Neural cell (in vitro differentiated cells): Measurements from ENCODE around the gene NCAM1. TPM values are rescaled to one million over a fixed set of nuclear protein-coding genes. Genes with fewer than 3 reads are reported as not detected.

Experiments
- H2AFZ ChIP-seq: fragments of 200-600, 300-800 bp; sonication (generic), shearing (Covaris generic); 2 replicates; pipeline ENCODE4 v1.6.0; 2014; ENCODE audit warnings: low read depth, mild to moderate bottlenecking, antibody characterized with exemption, low read length, moderate library complexity
- H3F3A ChIP-seq: fragments of 200-600 bp; shearing (Covaris generic); 2 replicates; pipeline ENCODE4 v1.6.1; 2016; ENCODE audit warnings: mild to moderate bottlenecking, moderate library complexity, mixed read lengths, antibody characterized with exemption, low read length; ENCODE audit not compliant: insufficient read depth, poor library complexity, severe bottlenecking
- H3K27ac ChIP-seq: fragments of 200-600, 300-800 bp; sonication (generic), shearing (Covaris generic); 2 replicates; pipeline ENCODE4 v1.5.1; 2014; ENCODE audit warnings: mild to moderate bottlenecking, low read length, moderate library complexity
- H3K27me3 ChIP-seq: fragments of 300-800, 200-600 bp; sonication (generic), shearing (Covaris generic); 2 replicates; pipeline ENCODE4 v1.6.0; 2014; ENCODE audit warnings: mild to moderate bottlenecking, low read depth, low read length, moderate library complexity; ENCODE audit not compliant: insufficient read depth
- H3K36me3 ChIP-seq: fragments of 300-800, 200-600 bp; sonication (generic), shearing (Covaris generic); 2 replicates; pipeline ENCODE4 v1.5.1; 2014; ENCODE audit warnings: mild to moderate bottlenecking, antibody characterized with exemption, low read length, moderate library complexity; ENCODE audit not compliant: insufficient read depth
- H3K4me2 ChIP-seq: fragments of 300-800, 200-600 bp; sonication (generic), shearing (Covaris generic); 2 replicates; pipeline ENCODE4 v1.6.0; 2014; ENCODE audit warnings: mild to moderate bottlenecking, low read length
- H3K4me3 ChIP-seq: fragments of 300-800, 200-600 bp; sonication (generic), shearing (Covaris generic); 2 replicates; pipeline ENCODE4 v1.5.1; 2014; ENCODE audit warnings: mild to moderate bottlenecking, low read length, moderate library complexity
- H3K79me2 ChIP-seq: fragments of 200-600 bp; shearing (Covaris generic); replicated peaks from 2 replicates; pipeline ENCODE4 v1.6.0; 2014; ENCODE audit warnings: mild to moderate bottlenecking, low read length, moderate library complexity; ENCODE audit not compliant: insufficient read depth
- H3K9ac ChIP-seq: fragments of 300-800, 200-600 bp; sonication (generic), shearing (Covaris generic); 2 replicates; pipeline ENCODE4 v1.6.1; 2016; ENCODE audit warnings: mild to moderate bottlenecking, low read length, mixed read lengths
- H3K9me2 ChIP-seq: fragments of 200-600 bp; shearing (Covaris generic); 2 replicates; pipeline ENCODE4 v1.6.1; 2016; ENCODE audit warnings: mild to moderate bottlenecking, low read length, mixed read lengths; ENCODE audit not compliant: insufficient read depth
- H3K9me3 ChIP-seq: fragments of 200-600, 300-800 bp; sonication (generic), shearing (Covaris generic); 2 replicates; pipeline ENCODE4 v1.6.1; 2016; ENCODE audit warnings: mild to moderate bottlenecking, mixed run types, low read length, moderate library complexity, mixed read lengths
- H4K20me1 ChIP-seq: fragments of 200-600 bp; shearing (Covaris generic); 2 replicates; pipeline ENCODE4 v1.6.1; 2016; ENCODE audit warnings: mild to moderate bottlenecking, mixed run types; ENCODE audit not compliant: insufficient read depth
- EP300 ChIP-seq: fragments of 450-650 bp; conservative IDR thresholded peaks from 2 replicates; pipeline ENCODE4 v1.6.1; 2014; ENCODE audit warnings: antibody characterized with exemption, mild to moderate bottlenecking, moderate library complexity; ENCODE audit not compliant: poor library complexity, severe bottlenecking
- EZH2 ChIP-seq: fragments of 200-600, 300-800 bp; shearing (Covaris generic), sonication (generic); IDR thresholded peaks from 2 replicates; pipeline ENCODE4 v1.6.1; 2014; ENCODE audit warnings: antibody characterized with exemption, low read length, borderline replicate concordance, mild to moderate bottlenecking; ENCODE audit not compliant: insufficient read depth, poor library complexity, severe bottlenecking
- MXI1 ChIP-seq: fragments of 450-650 bp; conservative IDR thresholded peaks from 2 replicates; pipeline ENCODE4 v1.6.1; 2014; ENCODE audit warnings: antibody characterized with exemption, mild to moderate bottlenecking; ENCODE audit not compliant: poor library complexity, severe bottlenecking
- POLR2AphosphoS5 ChIP-seq: IDR thresholded peaks from 2 replicates; pipeline ENCODE4 v1.6.1; 2012
- RAD21 ChIP-seq: fragments of 450-650 bp; conservative IDR thresholded peaks from 2 replicates; pipeline ENCODE4 v1.6.1; 2014; ENCODE audit warnings: antibody characterized with exemption, mild to moderate bottlenecking, moderate library complexity
- SMC3 ChIP-seq: fragments of 450-650 bp; conservative IDR thresholded peaks from 2 replicates; pipeline ENCODE4 v1.6.1; 2014; ENCODE audit warnings: antibody characterized with exemption, mild to moderate bottlenecking, moderate library complexity; ENCODE audit not compliant: poor library complexity
- TAF1 ChIP-seq: IDR thresholded peaks from 2 replicates; pipeline ENCODE4 v1.6.1; 2012; ENCODE audit warnings: low read depth
- polyA plus RNA-seq: library from polyadenylated mRNA; depleted of rRNA; stranded (reverse); fragments of >200 nt; gene quantifications from 2 replicates; pipeline ENCODE4 v1.2.3, GENCODE V29; 2014
- TF ChIP-seq, protein P1 (sequence below): IDR thresholded peaks from 2 replicates; pipeline ENCODE4 v1.6.1; 2012; ENCODE audit warnings: borderline replicate concordance
- TF ChIP-seq, protein P2 (sequence below): fragments of 450-650 bp; IDR thresholded peaks from 2 replicates; pipeline ENCODE4 v1.5.1; 2014; ENCODE audit warnings: antibody characterized with exemption, mild to moderate bottlenecking, moderate library complexity; ENCODE audit not compliant: poor library complexity, severe bottlenecking

The NCAM1 gene
- polyA plus RNA-seq, 1 donor from 2014 or later: 120 TPM

DNA sequence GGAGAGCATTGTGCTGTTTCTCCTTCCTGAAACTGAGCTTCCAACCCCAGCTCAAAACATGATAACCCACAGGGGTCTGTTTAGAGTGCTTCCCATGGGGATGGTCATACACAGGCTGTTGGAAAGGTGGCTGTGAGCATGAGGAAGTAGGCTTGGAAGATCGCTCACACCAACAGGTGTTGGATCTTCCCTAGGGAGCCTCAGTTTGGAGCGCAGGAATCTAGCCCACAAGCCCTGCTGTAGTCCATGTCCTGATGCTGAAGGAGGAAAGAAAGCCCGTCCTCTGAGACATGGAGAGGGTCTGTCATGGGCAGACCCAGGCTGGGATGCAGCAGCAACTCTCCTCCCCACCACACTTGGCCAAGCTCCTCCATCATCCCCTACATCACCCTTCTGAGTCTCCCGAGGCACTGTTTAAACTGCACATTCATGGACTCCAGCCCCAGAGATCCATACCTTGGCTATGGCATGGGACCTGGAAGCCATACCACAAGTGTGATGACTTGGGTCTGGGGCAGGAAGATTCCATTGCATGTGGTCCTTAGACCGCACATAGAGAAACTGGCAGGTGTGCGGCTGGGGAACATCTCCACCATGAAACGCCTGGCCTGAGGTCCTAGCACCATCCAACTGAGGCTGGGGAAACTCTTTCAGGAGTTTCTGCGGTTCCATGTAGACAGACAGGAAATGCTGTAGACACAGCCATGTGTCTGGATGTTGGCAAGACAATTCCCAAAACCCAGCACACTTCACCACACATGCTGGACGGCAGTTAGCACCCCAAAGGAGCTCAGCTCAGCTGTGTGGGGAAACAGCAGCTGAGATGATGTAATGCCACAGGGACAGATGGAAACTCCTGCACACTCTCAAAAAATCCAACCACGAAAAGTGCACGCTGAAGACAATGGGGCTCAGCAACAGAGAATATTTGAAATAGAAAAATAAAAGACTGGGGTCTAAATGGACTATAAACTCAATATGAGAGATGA, 325.6 kb downstream of the NCAM1 start:
- H3K9me3 ChIP-seq: no peaks in the 10 kb centered on the region
- TF ChIP-seq SMC3: no peak
- no peak for TF ChIP-seq EP300
- no peak for TF ChIP-seq MXI1
- no peak for TF ChIP-seq TAF1
- TF ChIP-seq POLR2AphosphoS5: no peak
- TF ChIP-seq RAD21: no peak
- no peaks in the 10 kb centered on the region for H3K27me3 ChIP-seq
- no peaks in the 10 kb centered on the region for H3K9me2 ChIP-seq
- no peak overlapping the region for H3K27ac ChIP-seq
- H3K36me3 ChIP-seq: no peaks in the 10 kb centered on the region
- H3K4me2 ChIP-seq: no peak overlapping the region
- no peaks in the 10 kb centered on the region for H3K79me2 ChIP-seq
- H3K4me3 ChIP-seq: no peak overlapping the region
- no peaks in the 10 kb centered on the region for H3F3A ChIP-seq
- no peaks in the 10 kb centered on the region for H4K20me1 ChIP-seq
- H2AFZ ChIP-seq: no peak overlapping the region
- no peak overlapping the region for H3K9ac ChIP-seq

DNA sequence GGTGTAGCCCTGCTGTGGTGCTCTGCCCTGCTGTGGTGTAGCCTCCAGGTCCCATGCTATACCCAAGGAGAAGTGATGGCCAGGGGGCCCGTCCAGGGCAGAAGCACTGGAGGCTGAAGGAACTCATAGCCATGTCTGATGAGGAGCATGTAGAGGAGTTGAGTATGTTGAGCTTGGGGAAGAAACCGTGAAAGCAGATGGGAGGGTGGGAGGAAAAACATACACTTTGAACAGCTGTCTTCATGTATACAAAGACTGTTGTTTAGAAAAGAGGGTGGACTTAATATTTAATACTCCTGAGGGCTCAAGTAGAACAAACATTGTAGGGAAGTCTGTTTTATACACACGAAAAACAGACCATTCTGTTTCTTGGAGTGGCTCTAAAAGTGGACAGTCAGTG, 326.6 kb downstream of the NCAM1 start:
- Histone ChIP-seq H3K79me2 (no peaks in the 10 kb centered on the region), H2AFZ (no peak overlapping the region), H3K27ac (no peak overlapping the region), H3K36me3 (no peaks in the 10 kb centered on the region), H4K20me1 (no peaks in the 10 kb centered on the region), H3K4me3 (no peak overlapping the region), H3K9me2 (no peaks in the 10 kb centered on the region), H3F3A (no peaks in the 10 kb centered on the region), H3K9me3 (no peaks in the 10 kb centered on the region), H3K9ac (no peak overlapping the region), H3K4me2 (no peak overlapping the region), H3K27me3 (no peaks in the 10 kb centered on the region)
- TF ChIP-seq, protein P1, sequence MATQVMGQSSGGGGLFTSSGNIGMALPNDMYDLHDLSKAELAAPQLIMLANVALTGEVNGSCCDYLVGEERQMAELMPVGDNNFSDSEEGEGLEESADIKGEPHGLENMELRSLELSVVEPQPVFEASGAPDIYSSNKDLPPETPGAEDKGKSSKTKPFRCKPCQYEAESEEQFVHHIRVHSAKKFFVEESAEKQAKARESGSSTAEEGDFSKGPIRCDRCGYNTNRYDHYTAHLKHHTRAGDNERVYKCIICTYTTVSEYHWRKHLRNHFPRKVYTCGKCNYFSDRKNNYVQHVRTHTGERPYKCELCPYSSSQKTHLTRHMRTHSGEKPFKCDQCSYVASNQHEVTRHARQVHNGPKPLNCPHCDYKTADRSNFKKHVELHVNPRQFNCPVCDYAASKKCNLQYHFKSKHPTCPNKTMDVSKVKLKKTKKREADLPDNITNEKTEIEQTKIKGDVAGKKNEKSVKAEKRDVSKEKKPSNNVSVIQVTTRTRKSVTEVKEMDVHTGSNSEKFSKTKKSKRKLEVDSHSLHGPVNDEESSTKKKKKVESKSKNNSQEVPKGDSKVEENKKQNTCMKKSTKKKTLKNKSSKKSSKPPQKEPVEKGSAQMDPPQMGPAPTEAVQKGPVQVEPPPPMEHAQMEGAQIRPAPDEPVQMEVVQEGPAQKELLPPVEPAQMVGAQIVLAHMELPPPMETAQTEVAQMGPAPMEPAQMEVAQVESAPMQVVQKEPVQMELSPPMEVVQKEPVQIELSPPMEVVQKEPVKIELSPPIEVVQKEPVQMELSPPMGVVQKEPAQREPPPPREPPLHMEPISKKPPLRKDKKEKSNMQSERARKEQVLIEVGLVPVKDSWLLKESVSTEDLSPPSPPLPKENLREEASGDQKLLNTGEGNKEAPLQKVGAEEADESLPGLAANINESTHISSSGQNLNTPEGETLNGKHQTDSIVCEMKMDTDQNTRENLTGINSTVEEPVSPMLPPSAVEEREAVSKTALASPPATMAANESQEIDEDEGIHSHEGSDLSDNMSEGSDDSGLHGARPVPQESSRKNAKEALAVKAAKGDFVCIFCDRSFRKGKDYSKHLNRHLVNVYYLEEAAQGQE: no peak
- TF ChIP-seq, protein P2, sequence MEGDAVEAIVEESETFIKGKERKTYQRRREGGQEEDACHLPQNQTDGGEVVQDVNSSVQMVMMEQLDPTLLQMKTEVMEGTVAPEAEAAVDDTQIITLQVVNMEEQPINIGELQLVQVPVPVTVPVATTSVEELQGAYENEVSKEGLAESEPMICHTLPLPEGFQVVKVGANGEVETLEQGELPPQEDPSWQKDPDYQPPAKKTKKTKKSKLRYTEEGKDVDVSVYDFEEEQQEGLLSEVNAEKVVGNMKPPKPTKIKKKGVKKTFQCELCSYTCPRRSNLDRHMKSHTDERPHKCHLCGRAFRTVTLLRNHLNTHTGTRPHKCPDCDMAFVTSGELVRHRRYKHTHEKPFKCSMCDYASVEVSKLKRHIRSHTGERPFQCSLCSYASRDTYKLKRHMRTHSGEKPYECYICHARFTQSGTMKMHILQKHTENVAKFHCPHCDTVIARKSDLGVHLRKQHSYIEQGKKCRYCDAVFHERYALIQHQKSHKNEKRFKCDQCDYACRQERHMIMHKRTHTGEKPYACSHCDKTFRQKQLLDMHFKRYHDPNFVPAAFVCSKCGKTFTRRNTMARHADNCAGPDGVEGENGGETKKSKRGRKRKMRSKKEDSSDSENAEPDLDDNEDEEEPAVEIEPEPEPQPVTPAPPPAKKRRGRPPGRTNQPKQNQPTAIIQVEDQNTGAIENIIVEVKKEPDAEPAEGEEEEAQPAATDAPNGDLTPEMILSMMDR: no peak
- TF ChIP-seq EZH2 (no peak), RAD21 (no peak), SMC3 (no peak), EP300 (no peak), TAF1 (no peak), POLR2AphosphoS5 (no peak), MXI1 (no peak)
